Heart left ventricle (tissue), 13 donors: ENCODE results near the gene SCN2B.

Experiments
- POLR2A ChIP-seq, 2 donors: fragments of 450-650 bp; IDR thresholded peaks; one replicate each; pipeline ENCODE4 v1.6.1; 2017; ENCODE audit warnings: antibody characterized with exemption in 2 of 2, mild to moderate bottlenecking in 2 of 2, moderate library complexity in 2 of 2
- TF ChIP-seq, protein P1 (sequence below), 12 donors: fragments of 200-600 bp; sonication (generic) in 4 of 12; IDR thresholded peaks; one replicate each; pipeline versions ENCODE4 v1.5.0 to v1.8.0; 2018 to 2022; ENCODE audit warnings: antibody characterized with exemption in 12 of 12, mild to moderate bottlenecking in 5 of 12
- donor health status: ischemic (EF 13 %, LVEDD 7.1; RV severe dilation, severe dysfunction).
- donor health status: DM: no; HTN: yes; CAD: no.
- donor health status: DM: no; HTN: no; CAD: no.
- donor health status: ischemic (EF 25% LVEDD 6.9; RV normal size, moderate dysfunction).
- donor health status: ischemic (EF 25% LVEDD 5.7; RV mildly dilated, moderate dysfunction).
- donor health status: ischemic (EF 35%, LVEDD 5.7; RV mildly dilated, moderate dysfunction).
- donor health status: nonischemic (EF 11% LVEDD 7.7; RV severe dilation, severe dysfunction).
- donor health status: DM: yes; HTN: yes; CAD: no.
- donor health status: PGD.
- donor health status: ischemic (EF 29% LVEDD 5.4; RV normal size, mild dysfunction).
- donor health status: nonischemic (EF 23%, LVEDD 6.1; RV moderate dilation, normal function).

DNA sequence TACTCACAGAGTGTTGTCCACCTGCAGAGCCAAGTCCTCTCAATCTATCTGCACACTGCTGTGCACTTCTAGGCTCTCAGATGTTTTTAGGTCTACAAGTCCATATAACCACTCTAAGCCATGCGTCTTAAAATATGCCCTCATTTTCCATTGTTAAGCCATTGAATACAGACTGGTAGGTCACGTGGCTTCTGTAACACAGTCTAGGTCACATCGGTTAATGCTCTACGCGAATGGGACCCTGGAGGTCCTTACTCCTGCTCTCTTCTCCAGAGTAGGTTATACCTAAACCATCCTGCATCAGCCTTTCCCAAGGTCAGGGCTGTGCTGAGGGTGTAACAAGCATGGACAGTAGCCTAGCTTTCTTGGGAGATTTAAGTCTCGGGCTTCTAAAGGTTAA lies 47.6 kb upstream of the SCN2B start:
- TF ChIP-seq POLR2A (IDR thresholded peaks at IDR 0.05) = no peak
- TF ChIP-seq, protein P1, sequence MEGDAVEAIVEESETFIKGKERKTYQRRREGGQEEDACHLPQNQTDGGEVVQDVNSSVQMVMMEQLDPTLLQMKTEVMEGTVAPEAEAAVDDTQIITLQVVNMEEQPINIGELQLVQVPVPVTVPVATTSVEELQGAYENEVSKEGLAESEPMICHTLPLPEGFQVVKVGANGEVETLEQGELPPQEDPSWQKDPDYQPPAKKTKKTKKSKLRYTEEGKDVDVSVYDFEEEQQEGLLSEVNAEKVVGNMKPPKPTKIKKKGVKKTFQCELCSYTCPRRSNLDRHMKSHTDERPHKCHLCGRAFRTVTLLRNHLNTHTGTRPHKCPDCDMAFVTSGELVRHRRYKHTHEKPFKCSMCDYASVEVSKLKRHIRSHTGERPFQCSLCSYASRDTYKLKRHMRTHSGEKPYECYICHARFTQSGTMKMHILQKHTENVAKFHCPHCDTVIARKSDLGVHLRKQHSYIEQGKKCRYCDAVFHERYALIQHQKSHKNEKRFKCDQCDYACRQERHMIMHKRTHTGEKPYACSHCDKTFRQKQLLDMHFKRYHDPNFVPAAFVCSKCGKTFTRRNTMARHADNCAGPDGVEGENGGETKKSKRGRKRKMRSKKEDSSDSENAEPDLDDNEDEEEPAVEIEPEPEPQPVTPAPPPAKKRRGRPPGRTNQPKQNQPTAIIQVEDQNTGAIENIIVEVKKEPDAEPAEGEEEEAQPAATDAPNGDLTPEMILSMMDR (IDR thresholded peaks at IDR 0.05) = no peak
